IMR-90 (cell line): ENCODE results near the gene SLC6A6. TPM values are rescaled to one million over a fixed set of nuclear protein-coding genes. Genes with fewer than 3 reads are reported as not detected.

Experiments
- ATAC-seq: fragments of 200-7000 bp; cut with Tn5 transposase; 2 replicates; pipeline ENCODE4 v1.9.1; 2020; ENCODE audit warnings: low read depth, mild to moderate bottlenecking, moderate library complexity
- BruUV-seq: library from RNA; stranded (reverse); fragments of 400-500 nt; replicated peaks from 2 replicates; lab custom pipeline; 2021; lab: Mats Ljungman, UMichigan
- CTCF ChIA-PET: fragments of 300-600 bp; formaldehyde crosslinking; extraction: SDS; loops from one replicate; lab custom pipeline; 2021; ENCODE audit warnings: antibody characterized with exemption; lab: Yijun Ruan, JAX
- POLR2A ChIA-PET: fragments of 300-600 bp; sonication (Branson Sonifier 250); formaldehyde crosslinking; loops from one replicate; lab custom pipeline; 2022; ENCODE audit warnings: antibody characterized with exemption; ENCODE audit not compliant: unreplicated experiment; lab: Charles Lee
- DNase-seq: peaks from one replicate; pipeline ENCODE4 v3.0.0; 2013
- H2AFZ ChIP-seq: replicated peaks from 2 replicates; pipeline ENCODE3; 2013; ENCODE audit warnings: low read length, mild to moderate bottlenecking; ENCODE audit not compliant: poor library complexity
- H2AK5ac ChIP-seq: 2 replicates; pipeline ENCODE4 v1.6.1; 2013; ENCODE audit warnings: low read depth, low read length, inconsistent platforms
- H2AK9ac ChIP-seq: replicated peaks from 2 replicates; pipeline ENCODE3; 2013; ENCODE audit warnings: mild to moderate bottlenecking, low read depth, low read length, moderate library complexity; ENCODE audit not compliant: poor library complexity
- H2BK120ac ChIP-seq: 2 replicates; pipeline ENCODE4 v1.6.1; 2013; ENCODE audit warnings: low read depth, low read length, inconsistent platforms
- H2BK15ac ChIP-seq: 3 replicates; pipeline ENCODE4 v1.6.1; 2013; ENCODE audit warnings: low read depth, low read length, inconsistent platforms
- H2BK20ac ChIP-seq: 2 replicates; pipeline ENCODE4 v1.6.1; 2013; ENCODE audit warnings: low read depth, mild to moderate bottlenecking, inconsistent platforms, low read length, moderate library complexity
- H2BK5ac ChIP-seq: 2 replicates; pipeline ENCODE4 v1.6.1; 2013; ENCODE audit warnings: mild to moderate bottlenecking, low read depth, low read length, inconsistent platforms; ENCODE audit not compliant: poor library complexity, severe bottlenecking
- H3K14ac ChIP-seq: replicated peaks from 2 replicates; pipeline ENCODE4 v1.6.1; 2013; ENCODE audit warnings: low read depth, low read length, inconsistent platforms
- H3K18ac ChIP-seq: 2 replicates; pipeline ENCODE4 v1.6.1; 2013; ENCODE audit warnings: low read depth, low read length, control low read depth
- H3K23ac ChIP-seq: 2 replicates; pipeline ENCODE4 v1.6.1; 2013; ENCODE audit warnings: low read depth, low read length, inconsistent platforms
- H3K27ac ChIP-seq: 2 replicates; pipeline ENCODE4 v1.5.1; 2013; ENCODE audit warnings: mild to moderate bottlenecking, control low read depth, low read length; ENCODE audit not compliant: insufficient read depth
- H3K27me3 ChIP-seq: 2 replicates; pipeline ENCODE4 v1.6.1; 2013; ENCODE audit warnings: low read length; ENCODE audit not compliant: control insufficient read depth, insufficient read depth
- H3K36me3 ChIP-seq: 2 replicates; pipeline ENCODE4 v1.6.1; 2013; ENCODE audit warnings: low read length, mixed read lengths; ENCODE audit not compliant: control insufficient read depth, insufficient read depth
- H3K4ac ChIP-seq: 2 replicates; pipeline ENCODE4 v1.6.1; 2013; ENCODE audit warnings: low read depth, low read length, inconsistent platforms
- H3K4me1 ChIP-seq: 2 replicates; pipeline ENCODE4 v1.6.1; 2013; ENCODE audit warnings: low read length, mixed read lengths; ENCODE audit not compliant: control insufficient read depth, insufficient read depth
- H3K4me2 ChIP-seq: 2 replicates; pipeline ENCODE4 v1.6.1; 2013; ENCODE audit warnings: low read depth, mild to moderate bottlenecking, control low read depth, low read length, moderate library complexity
- H3K4me3 ChIP-seq: 2 replicates; pipeline ENCODE4 v1.5.1; 2013; ENCODE audit warnings: low read depth, mild to moderate bottlenecking, control low read depth, low read length, moderate library complexity; ENCODE audit not compliant: insufficient read depth
- H3K56ac ChIP-seq: 2 replicates; pipeline ENCODE4 v1.6.1; 2013; ENCODE audit warnings: low read length, inconsistent platforms; ENCODE audit not compliant: insufficient read depth; ENCODE audit errors: extremely low read depth
- H3K79me1 ChIP-seq, 2 experiments: 2 replicates each; pipeline ENCODE4 v1.6.1; 2013; ENCODE audit warnings: low read length in 2 of 2, inconsistent platforms in 1 of 2, low read depth in 1 of 2
- H3K9ac ChIP-seq: 2 replicates; pipeline ENCODE4 v1.6.1; 2013; ENCODE audit warnings: low read depth, low read length, control low read depth
- H3K9me1 ChIP-seq: 2 replicates; pipeline ENCODE4 v1.6.1; 2013; ENCODE audit warnings: low read length, inconsistent platforms; ENCODE audit not compliant: insufficient read depth
- H3K9me3 ChIP-seq: 2 replicates; pipeline ENCODE4 v1.6.1; 2013; ENCODE audit warnings: low read length; ENCODE audit not compliant: control insufficient read depth, insufficient read depth
- H4K20me1 ChIP-seq: 2 replicates; pipeline ENCODE4 v1.6.1; 2013; ENCODE audit warnings: low read length, inconsistent platforms; ENCODE audit not compliant: insufficient read depth
- H4K5ac ChIP-seq: 2 replicates; pipeline ENCODE4 v1.6.1; 2013; ENCODE audit warnings: mild to moderate bottlenecking, low read depth, low read length, control low read depth
- H4K8ac ChIP-seq, 2 experiments: 2 replicates each; pipeline ENCODE4 v1.6.1; 2013; ENCODE audit warnings: low read depth in 2 of 2, low read length in 2 of 2, control low read depth in 1 of 2, inconsistent platforms in 1 of 2
- H4K91ac ChIP-seq: 2 replicates; pipeline ENCODE4 v1.6.1; 2013; ENCODE audit warnings: low read depth, low read length, inconsistent platforms; ENCODE audit not compliant: insufficient read depth
- BHLHE40 ChIP-seq: fragments of 150-350 bp; IDR thresholded peaks from 2 replicates; pipeline ENCODE4 v1.6.1; 2016; ENCODE audit warnings: mild to moderate bottlenecking, low read depth, low read length
- CEBPB ChIP-seq: IDR thresholded peaks from 2 replicates; pipeline ENCODE4 v1.6.1; 2012; ENCODE audit warnings: low read depth, low read length, improper control_type of control experiment
- CHD1 ChIP-seq: IDR thresholded peaks from 2 replicates; pipeline ENCODE4 v1.6.1; 2012; ENCODE audit warnings: low read depth, low read length, improper control_type of control experiment
- FOS ChIP-seq: fragments of 150-350 bp; IDR thresholded peaks from 2 replicates; pipeline ENCODE4 v1.6.1; 2016; ENCODE audit warnings: low read depth, low read length
- MAFK ChIP-seq: IDR thresholded peaks from 2 replicates; pipeline ENCODE4 v1.6.1; 2012; ENCODE audit warnings: low read depth, low read length, improper control_type of control experiment
- MXI1 ChIP-seq: IDR thresholded peaks from 2 replicates; pipeline ENCODE4 v1.6.1; 2012; ENCODE audit warnings: low read depth, mild to moderate bottlenecking, low read length, moderate library complexity, borderline replicate concordance
- POLR2A ChIP-seq: IDR thresholded peaks from 2 replicates; pipeline ENCODE4 v1.6.1; 2012; ENCODE audit warnings: mild to moderate bottlenecking, low read depth, low read length
- RAD21 ChIP-seq: IDR thresholded peaks from 2 replicates; pipeline ENCODE4 v1.6.1; 2012; ENCODE audit warnings: low read length, improper control_type of control experiment
- RFX5 ChIP-seq: IDR thresholded peaks from 2 replicates; pipeline ENCODE4 v1.8.0; 2012; ENCODE audit warnings: low read depth, mild to moderate bottlenecking, low read length, moderate library complexity
- SMC3 ChIP-seq: fragments of 150-350 bp; IDR thresholded peaks from 2 replicates; pipeline ENCODE4 v1.6.1; 2016; ENCODE audit warnings: low read depth, mild to moderate bottlenecking, antibody characterized with exemption, low read length, moderate library complexity
- WGBS, 2 experiments: methylation state at CpG; one replicate each; pipeline versions ENCODE4 v1.1.5 to v1.1.7; 2013; ENCODE audit warnings: missing lambda C conversion rate in 2 of 2; ENCODE audit not compliant: insufficient read length in 1 of 2; ENCODE audit errors: extremely low coverage in 2 of 2; 5-methylcytosine and 5-hydroxymethylcytosine counted together
- dilution Hi-C: fragments of 300-500 bp; cut with HindIII; formaldehyde crosslinking; loops from one replicate; pipeline ENCODE4 v1.14.3; 2018; ENCODE audit warnings: low sequenced_read_pairs; ENCODE audit not compliant: unreplicated experiment
- in situ Hi-C: fragments of 300-500 bp; cut with MboI; formaldehyde crosslinking; loops from 3 replicates; pipeline ENCODE4 v1.14.3; 2019; ENCODE audit warnings: low sequenced_read_pairs, inconsistent platforms, mixed read lengths
- intact Hi-C: fragments of 100-400 bp; cut with micrococcal nuclease; formaldehyde crosslinking; loops from 2 replicates; pipeline ENCODE4 v1.10.0; 2022
- polyA plus RNA-seq, 3 experiments: library from polyadenylated mRNA; depleted of rRNA; stranded (reverse); fragments of >200 nt; gene quantifications; 2 replicates each; pipeline ENCODE4 v1.2.3, GENCODE V29; 2012; ENCODE audit warnings: low replicate concordance in 1 of 3
- total RNA-seq: library from RNA; depleted of rRNA; stranded (reverse); fragments of >200 nt; gene quantifications from 2 replicates; pipeline ENCODE4 v1.2.3, GENCODE V29; 2012

Gene SLC6A6
- total and polyA plus RNA-seq, 2 of the 4 experiments (the other 2 are of a cell fraction), result 29.9 to 39.4 TPM

DNA sequence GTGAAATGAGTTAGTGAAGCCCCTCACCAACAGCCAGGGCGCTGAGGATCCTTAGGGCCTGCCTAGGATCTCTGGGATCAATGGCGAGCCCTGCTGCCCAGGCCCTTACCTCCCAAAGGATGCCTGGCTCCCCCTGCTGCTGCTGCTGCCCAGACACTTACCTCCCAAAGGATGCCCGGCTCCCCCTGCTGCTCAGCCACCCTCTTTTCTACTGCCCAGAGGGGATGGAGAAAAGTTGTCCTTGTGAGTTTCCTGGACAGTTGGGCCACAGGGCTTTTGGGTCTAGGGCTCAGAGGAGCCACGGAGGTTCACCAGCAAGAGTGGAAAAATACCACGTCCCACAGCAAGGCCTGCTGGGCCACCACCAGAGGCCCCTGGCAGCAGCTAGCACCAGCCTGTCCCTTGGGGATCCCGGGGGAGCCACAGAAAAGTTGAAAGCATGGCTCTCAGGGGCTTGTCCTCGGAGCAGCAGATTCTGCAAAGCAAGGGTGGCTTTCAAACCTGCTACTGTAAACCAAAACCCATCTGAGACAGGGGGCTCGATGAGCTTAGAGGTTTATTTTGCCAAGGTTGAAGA lies 59.4 kb downstream of the SLC6A6 start (continued):
- TF ChIP-seq RAD21 (peak; percentile 88), SMC3 (peak; percentile 97)

DNA sequence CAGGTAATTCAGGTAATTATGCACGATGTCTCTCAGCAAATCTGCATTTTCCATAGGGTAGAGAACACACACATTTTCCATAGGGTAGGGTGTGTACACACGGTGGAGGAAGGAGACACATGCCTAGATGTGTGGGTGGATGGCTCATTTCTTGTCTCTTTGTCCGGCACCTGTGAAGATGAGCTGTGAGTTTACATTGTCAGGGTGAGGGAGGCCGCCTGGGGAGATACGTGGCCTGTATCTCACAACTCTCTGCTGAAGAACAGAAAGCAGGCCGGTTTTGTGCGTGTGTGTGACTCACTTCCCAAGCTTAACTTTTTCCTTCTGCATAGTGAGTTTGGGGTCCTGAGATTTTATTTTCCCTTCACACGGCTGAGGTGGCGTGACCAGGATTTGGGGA lies 60.3 kb downstream of the SLC6A6 start:
- in situ Hi-C loops, result loop anchor here (5.0 to 10.0 kb wide), 4 partner anchors 55 to 568 kb away; no protein-coding TSS in a partner anchor
- Histone ChIP-seq H3K27me3 (no peaks in the 10 kb centered on the region), H3K4ac (0 out of 2 replicates have a peak overlapping the region, but pooled peaks have one; percentile 13), H2BK15ac (no peak overlapping the region), H2AFZ (no peak overlapping the region), H3K14ac (no peak overlapping the region; the same call in 1 of the 2 replicates), H3K56ac (no peak overlapping the region), H4K91ac (peak overlapping the region; percentile 27; the same call in 1 of the 2 replicates), H3K79me1 (peaks cover 6 to 10% of the 10 kb centered on the region in 2 experiments; a peak in 2 of 4 replicates), H2BK20ac (no peak overlapping the region; the same call in 1 of the 2 replicates), H4K5ac (no peak overlapping the region), H3K9me3 (no peaks in the 10 kb centered on the region), H3K4me2 (no peak overlapping the region), H2AK5ac (peak overlapping the region; percentile 40; the same call in 1 of the 2 replicates), H2BK120ac (peak overlapping the region; percentile 7; the same call in 1 of the 2 replicates), H2BK5ac (no peak overlapping the region), H2AK9ac (no peak overlapping the region), H3K18ac (no peak overlapping the region), H3K36me3 (peaks cover 53% of the 10 kb centered on the region), H3K27ac (no peak overlapping the region), H3K9ac (no peak overlapping the region), H3K4me3 (no peak overlapping the region), H3K9me1 (peaks cover 16% of the 10 kb centered on the region), H4K8ac (no peak overlapping the region), H4K20me1 (no peaks in the 10 kb centered on the region), H3K4me1 (peaks cover 11% of the 10 kb centered on the region; the same call in 1 of the 2 replicates), H3K23ac (no peak overlapping the region)
- ATAC-seq (no peak), DNase-seq (peak; percentile 54)
- ChIA-PET POLR2A (no interaction called here), CTCF (interaction anchor here (1.1 to 2.2 kb wide), 5 partner anchors 10 to 259 kb away, joined by 3 to 15 read pairs (median 6); no protein-coding TSS in a partner anchor)
- BruUV-seq, result no TSS peak
- intact Hi-C loops, result no loop called here
- dilution Hi-C loops, result no loop called here
- TF ChIP-seq POLR2A, result no peak
- TF ChIP-seq SMC3, result no peak
- TF ChIP-seq FOS, result 0 out of 2 replicates have a peak, but pooled peaks have one; percentile 19
- no peak for TF ChIP-seq MXI1
- no peak for TF ChIP-seq CHD1
- no peak for TF ChIP-seq CEBPB
- 0 out of 2 replicates have a peak, but pooled peaks have one; percentile 3 for TF ChIP-seq BHLHE40
- no peak for TF ChIP-seq RFX5
- TF ChIP-seq MAFK, result no peak
- WGBS, 2 experiments, result no CpG with 5 or more reads among the region's 9 CpGs
